Panc1 (cell line): ENCODE results near the gene TRIM45. TPM values are rescaled to one million over a fixed set of nuclear protein-coding genes. Genes with fewer than 3 reads are reported as not detected.

Source experiments
- ATAC-seq: fragments of 200-7000 bp; cut with Tn5 transposase; 2 replicates; pipeline ENCODE4 v1.9.1; 2020; ENCODE audit warnings: mild to moderate bottlenecking, moderate library complexity
- BruUV-seq: library from RNA; stranded (reverse); fragments of 400-500 nt; replicated peaks from 2 replicates; lab custom pipeline; 2021; lab: Mats Ljungman, UMichigan
- CTCF ChIA-PET: fragments of 300-600 bp; sonication (Branson Sonifier 250); formaldehyde crosslinking; loops from one replicate; lab custom pipeline; 2022; ENCODE audit warnings: antibody characterized with exemption; lab: Charles Lee
- POLR2A ChIA-PET: fragments of 300-600 bp; sonication (Branson Sonifier 250); formaldehyde crosslinking; loops from one replicate; lab custom pipeline; 2022; ENCODE audit warnings: antibody characterized with exemption; lab: Charles Lee
- DNase-seq: peaks from one replicate; pipeline ENCODE4 v3.0.0-alpha.2; 2010; ENCODE audit warnings: low read depth, low spot score
- H3K27ac ChIP-seq: 2 replicates; pipeline ENCODE4 v1.5.1; 2011; ENCODE audit warnings: mild to moderate bottlenecking, low read length, inconsistent platforms
- H3K27me3 ChIP-seq: fragments of 200-500 bp; sonication (Bioruptor generic); 2 replicates; pipeline ENCODE4 v1.6.0; 2014; ENCODE audit warnings: low read length, inconsistent platforms; ENCODE audit not compliant: control insufficient read depth, insufficient read depth
- H3K36me3 ChIP-seq: fragments of 200-500 bp; sonication (Bioruptor generic); 2 replicates; pipeline ENCODE4 v1.5.1; 2014; ENCODE audit warnings: inconsistent platforms, mild to moderate bottlenecking, low read length, moderate library complexity; ENCODE audit not compliant: control insufficient read depth, insufficient read depth
- H3K4me1 ChIP-seq: 2 replicates; pipeline ENCODE4 v1.5.1; 2011; ENCODE audit warnings: inconsistent platforms, mild to moderate bottlenecking, low read length, moderate library complexity; ENCODE audit not compliant: control insufficient read depth, insufficient read depth
- H3K4me3 ChIP-seq, 2 experiments: 2 replicates each; pipeline ENCODE4 v1.5.1; 2011 to 2012; ENCODE audit warnings: low read depth in 2 of 2, low read length in 2 of 2, mild to moderate bottlenecking in 2 of 2, inconsistent platforms in 1 of 2, moderate library complexity in 1 of 2
- H3K9me3 ChIP-seq: fragments of 200-500 bp; sonication (Bioruptor generic); 2 replicates; pipeline ENCODE4 v1.5.1; 2014; ENCODE audit warnings: low read depth, mild to moderate bottlenecking, inconsistent platforms, low read length, moderate library complexity; ENCODE audit not compliant: control insufficient read depth, insufficient read depth
- POLR2AphosphoS5 ChIP-seq: IDR thresholded peaks from 2 replicates; pipeline ENCODE4 v1.6.1; 2012; ENCODE audit warnings: mild to moderate bottlenecking, low read depth, low read length, moderate library complexity
- SIN3A ChIP-seq: IDR thresholded peaks from 2 replicates; pipeline ENCODE4 v1.6.1; 2012; ENCODE audit warnings: low read depth, mild to moderate bottlenecking, low read length, moderate library complexity, borderline replicate concordance; ENCODE audit not compliant: insufficient read depth
- TCF7L2 ChIP-seq: IDR thresholded peaks from 2 replicates; pipeline ENCODE4 v1.6.1; 2011; ENCODE audit warnings: mild to moderate bottlenecking, low read depth, low read length, inconsistent platforms
- in situ Hi-C: cut with HindIII; loops from 2 replicates; pipeline ENCODE4 v1.10.0; 2016; ENCODE audit warnings: low sequenced_read_pairs, low pct_unique_long_range_greater_than_20kb
- intact Hi-C: fragments of 100-400 bp; cut with micrococcal nuclease; formaldehyde crosslinking; loops from one replicate; pipeline ENCODE4 v1.10.0; 2022; ENCODE audit not compliant: unreplicated experiment
- total RNA-seq: library from RNA; stranded (reverse); gene quantifications from one replicate; pipeline ENCODE4 v1.2.1, GENCODE V29; 2021; ENCODE audit not compliant: unreplicated experiment
- TF ChIP-seq, protein P1 (sequence below): fragments of 450-650 bp; IDR thresholded peaks from 2 replicates; pipeline ENCODE4 v1.5.1; 2017; ENCODE audit warnings: mild to moderate bottlenecking
- TF ChIP-seq, protein P2 (sequence below), 2 experiments: IDR thresholded peaks; 2 replicates each; pipeline ENCODE4 v1.6.1; 2011 to 2012; ENCODE audit warnings: low read depth in 2 of 2, control low read depth in 1 of 2, low read length in 1 of 2, mild to moderate bottlenecking in 1 of 2, moderate library complexity in 1 of 2; ENCODE audit not compliant: insufficient read depth in 1 of 2

The TRIM45 gene
- total RNA-seq, 1 experiment from 2014 or later = 4.7 TPM

DNA sequence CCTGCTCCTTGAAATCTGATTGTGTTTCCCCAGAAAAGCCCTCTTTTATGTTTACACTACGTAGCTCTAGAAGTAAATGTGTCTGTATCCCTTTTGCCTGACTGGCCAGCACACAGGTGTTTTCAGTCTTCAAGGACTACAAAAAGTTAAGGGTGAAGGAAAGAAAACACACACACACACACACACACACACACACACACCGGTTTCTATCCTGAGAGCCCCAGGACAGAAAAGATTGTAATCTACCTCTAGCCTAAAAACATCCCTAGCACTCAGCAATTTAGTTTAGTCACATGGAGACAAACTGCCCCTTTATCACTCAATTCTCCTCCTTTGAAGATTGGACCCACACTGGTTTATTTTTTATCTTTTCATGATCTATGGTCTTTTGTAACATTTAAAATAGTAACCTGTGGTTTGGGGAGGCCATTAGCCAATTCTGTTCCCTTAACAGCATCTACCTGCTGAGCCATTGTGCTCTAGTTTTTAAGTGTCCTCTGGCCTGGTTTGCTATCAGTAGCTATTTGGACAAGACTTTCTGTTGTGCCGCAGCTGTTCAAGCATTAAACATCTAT is 15.8 kb upstream of the TRIM45 start:
- CTCF ChIA-PET = no interaction called here
- Histone ChIP-seq H3K36me3 (no peaks in the 10 kb centered on the region), H3K9me3 (no peaks in the 10 kb centered on the region), H3K4me1 (no peaks in the 10 kb centered on the region), H3K27ac (no peak overlapping the region), H3K4me3 (no peak overlapping the region), H3K27me3 (no peaks in the 10 kb centered on the region)
- TF ChIP-seq POLR2AphosphoS5 (no peak), SIN3A (no peak), TCF7L2 (no peak)
- TF ChIP-seq, protein P1, sequence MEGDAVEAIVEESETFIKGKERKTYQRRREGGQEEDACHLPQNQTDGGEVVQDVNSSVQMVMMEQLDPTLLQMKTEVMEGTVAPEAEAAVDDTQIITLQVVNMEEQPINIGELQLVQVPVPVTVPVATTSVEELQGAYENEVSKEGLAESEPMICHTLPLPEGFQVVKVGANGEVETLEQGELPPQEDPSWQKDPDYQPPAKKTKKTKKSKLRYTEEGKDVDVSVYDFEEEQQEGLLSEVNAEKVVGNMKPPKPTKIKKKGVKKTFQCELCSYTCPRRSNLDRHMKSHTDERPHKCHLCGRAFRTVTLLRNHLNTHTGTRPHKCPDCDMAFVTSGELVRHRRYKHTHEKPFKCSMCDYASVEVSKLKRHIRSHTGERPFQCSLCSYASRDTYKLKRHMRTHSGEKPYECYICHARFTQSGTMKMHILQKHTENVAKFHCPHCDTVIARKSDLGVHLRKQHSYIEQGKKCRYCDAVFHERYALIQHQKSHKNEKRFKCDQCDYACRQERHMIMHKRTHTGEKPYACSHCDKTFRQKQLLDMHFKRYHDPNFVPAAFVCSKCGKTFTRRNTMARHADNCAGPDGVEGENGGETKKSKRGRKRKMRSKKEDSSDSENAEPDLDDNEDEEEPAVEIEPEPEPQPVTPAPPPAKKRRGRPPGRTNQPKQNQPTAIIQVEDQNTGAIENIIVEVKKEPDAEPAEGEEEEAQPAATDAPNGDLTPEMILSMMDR = no peak
- TF ChIP-seq, protein P2, sequence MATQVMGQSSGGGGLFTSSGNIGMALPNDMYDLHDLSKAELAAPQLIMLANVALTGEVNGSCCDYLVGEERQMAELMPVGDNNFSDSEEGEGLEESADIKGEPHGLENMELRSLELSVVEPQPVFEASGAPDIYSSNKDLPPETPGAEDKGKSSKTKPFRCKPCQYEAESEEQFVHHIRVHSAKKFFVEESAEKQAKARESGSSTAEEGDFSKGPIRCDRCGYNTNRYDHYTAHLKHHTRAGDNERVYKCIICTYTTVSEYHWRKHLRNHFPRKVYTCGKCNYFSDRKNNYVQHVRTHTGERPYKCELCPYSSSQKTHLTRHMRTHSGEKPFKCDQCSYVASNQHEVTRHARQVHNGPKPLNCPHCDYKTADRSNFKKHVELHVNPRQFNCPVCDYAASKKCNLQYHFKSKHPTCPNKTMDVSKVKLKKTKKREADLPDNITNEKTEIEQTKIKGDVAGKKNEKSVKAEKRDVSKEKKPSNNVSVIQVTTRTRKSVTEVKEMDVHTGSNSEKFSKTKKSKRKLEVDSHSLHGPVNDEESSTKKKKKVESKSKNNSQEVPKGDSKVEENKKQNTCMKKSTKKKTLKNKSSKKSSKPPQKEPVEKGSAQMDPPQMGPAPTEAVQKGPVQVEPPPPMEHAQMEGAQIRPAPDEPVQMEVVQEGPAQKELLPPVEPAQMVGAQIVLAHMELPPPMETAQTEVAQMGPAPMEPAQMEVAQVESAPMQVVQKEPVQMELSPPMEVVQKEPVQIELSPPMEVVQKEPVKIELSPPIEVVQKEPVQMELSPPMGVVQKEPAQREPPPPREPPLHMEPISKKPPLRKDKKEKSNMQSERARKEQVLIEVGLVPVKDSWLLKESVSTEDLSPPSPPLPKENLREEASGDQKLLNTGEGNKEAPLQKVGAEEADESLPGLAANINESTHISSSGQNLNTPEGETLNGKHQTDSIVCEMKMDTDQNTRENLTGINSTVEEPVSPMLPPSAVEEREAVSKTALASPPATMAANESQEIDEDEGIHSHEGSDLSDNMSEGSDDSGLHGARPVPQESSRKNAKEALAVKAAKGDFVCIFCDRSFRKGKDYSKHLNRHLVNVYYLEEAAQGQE (IDR thresholded peaks at IDR 0.05; ENCODE audit: insufficient read depth in 1 of 2, low read depth in 2 of 2, low read length in 1 of 2) = no peak
- DNase-seq (no peak), ATAC-seq (no peak)
- intact Hi-C loops = no loop called here
- POLR2A ChIA-PET = no interaction called here
- in situ Hi-C loops = no loop called here
- BruUV-seq = no TSS peak

- CTCF ChIA-PET = interaction anchor here (0.7 kb wide), 1 partner anchor 149 kb away, joined by 3 read pairs; no protein-coding TSS in a partner anchor
- intact Hi-C loops = no loop called here
- in situ Hi-C loops = no loop called here
- Histone ChIP-seq H3K36me3 (no peaks in the 10 kb centered on the region), H3K27me3 (no peaks in the 10 kb centered on the region), H3K27ac (no peak overlapping the region), H3K9me3 (no peaks in the 10 kb centered on the region), H3K4me1 (no peaks in the 10 kb centered on the region), H3K4me3 (no peak overlapping the region)
- no peak for DNase-seq
- BruUV-seq = no TSS peak
- no peak for ATAC-seq
- TF ChIP-seq, protein P1 = no peak
- TF ChIP-seq, protein P2 (IDR thresholded peaks at IDR 0.05; ENCODE audit: insufficient read depth in 1 of 2, low read depth in 2 of 2, low read length in 1 of 2) = no peak
- TF ChIP-seq POLR2AphosphoS5 (no peak), TCF7L2 (no peak), SIN3A (no peak)
- POLR2A ChIA-PET = no interaction called here
These were observed 15.2 kb upstream of the TRIM45 start for GRCh38 chr1:117136749-117137148.
